Endothelial cell of umbilical vein (primary cell): Measurements from ENCODE around the gene STAT4.

Experiments used
- EZH2 ChIP-seq: IDR thresholded peaks from 2 replicates; pipeline ENCODE4 v1.6.1; 2012; ENCODE audit warnings: borderline replicate concordance, low read depth, mild to moderate bottlenecking, moderate library complexity, low read length, inconsistent platforms; ENCODE audit not compliant: severe bottlenecking
- FOS ChIP-seq: IDR thresholded peaks from 2 replicates; pipeline ENCODE4 v1.6.1; 2011; ENCODE audit warnings: mild to moderate bottlenecking, low read length, moderate library complexity, borderline replicate concordance; ENCODE audit not compliant: insufficient read depth
- JUN ChIP-seq: IDR thresholded peaks from 2 replicates; pipeline ENCODE4 v1.6.1; 2011; ENCODE audit warnings: borderline replicate concordance, low read depth; ENCODE audit not compliant: insufficient read length, insufficient read depth
- POLR2A ChIP-seq: IDR thresholded peaks from 2 replicates; pipeline ENCODE4 v1.6.1; 2012; ENCODE audit warnings: low read depth, mild to moderate bottlenecking, control low read depth, low read length
- POLR2AphosphoS5 ChIP-seq: IDR thresholded peaks from 2 replicates; pipeline ENCODE4 v1.6.1; 2012; ENCODE audit warnings: low read depth, mild to moderate bottlenecking, control low read depth, low read length, moderate library complexity; ENCODE audit not compliant: insufficient read depth
- TF ChIP-seq, protein P1 (sequence below), 2 donors: IDR thresholded peaks; 1 replicate in 1 of 2; 2 replicates in 1 of 2; pipeline ENCODE4 v1.5.1; 2011; ENCODE audit warnings: low read length in 2 of 2, mild to moderate bottlenecking in 2 of 2, moderate library complexity in 2 of 2, control low read depth in 1 of 2, inconsistent platforms in 1 of 2, low read depth in 1 of 2; ENCODE audit not compliant: insufficient read depth in 1 of 2; ENCODE audit errors: extremely low read depth in 1 of 2

DNA sequence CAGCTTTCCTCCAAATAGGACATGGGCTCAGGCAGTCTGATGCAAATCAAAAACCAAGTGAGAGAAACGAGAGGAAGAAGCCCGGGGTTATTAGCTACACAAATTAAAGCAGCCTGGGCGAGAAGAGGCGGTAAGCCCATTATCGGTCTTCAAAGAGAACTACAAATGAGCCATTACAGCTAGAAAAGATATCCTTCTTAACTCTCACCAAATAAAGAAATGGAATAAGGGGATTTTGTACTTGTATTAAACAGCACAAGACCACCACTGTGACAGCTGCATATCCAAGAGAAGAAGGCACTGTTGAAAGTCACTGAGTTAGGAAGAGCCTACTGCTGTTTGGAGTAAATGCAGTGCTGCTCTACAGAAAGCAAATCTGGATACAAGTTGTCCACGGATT lies 169.5 kb downstream of the STAT4 start:
- TF ChIP-seq, protein P1, sequence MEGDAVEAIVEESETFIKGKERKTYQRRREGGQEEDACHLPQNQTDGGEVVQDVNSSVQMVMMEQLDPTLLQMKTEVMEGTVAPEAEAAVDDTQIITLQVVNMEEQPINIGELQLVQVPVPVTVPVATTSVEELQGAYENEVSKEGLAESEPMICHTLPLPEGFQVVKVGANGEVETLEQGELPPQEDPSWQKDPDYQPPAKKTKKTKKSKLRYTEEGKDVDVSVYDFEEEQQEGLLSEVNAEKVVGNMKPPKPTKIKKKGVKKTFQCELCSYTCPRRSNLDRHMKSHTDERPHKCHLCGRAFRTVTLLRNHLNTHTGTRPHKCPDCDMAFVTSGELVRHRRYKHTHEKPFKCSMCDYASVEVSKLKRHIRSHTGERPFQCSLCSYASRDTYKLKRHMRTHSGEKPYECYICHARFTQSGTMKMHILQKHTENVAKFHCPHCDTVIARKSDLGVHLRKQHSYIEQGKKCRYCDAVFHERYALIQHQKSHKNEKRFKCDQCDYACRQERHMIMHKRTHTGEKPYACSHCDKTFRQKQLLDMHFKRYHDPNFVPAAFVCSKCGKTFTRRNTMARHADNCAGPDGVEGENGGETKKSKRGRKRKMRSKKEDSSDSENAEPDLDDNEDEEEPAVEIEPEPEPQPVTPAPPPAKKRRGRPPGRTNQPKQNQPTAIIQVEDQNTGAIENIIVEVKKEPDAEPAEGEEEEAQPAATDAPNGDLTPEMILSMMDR (IDR thresholded peaks at IDR 0.05; ENCODE audit: extremely low read depth in 1 of 2, insufficient read depth in 1 of 2, low read depth in 1 of 2, low read length in 2 of 2), result no peak
- TF ChIP-seq POLR2AphosphoS5, result no peak
- TF ChIP-seq FOS, result no peak
- no peak for TF ChIP-seq POLR2A
- no peak for TF ChIP-seq EZH2
- TF ChIP-seq JUN, result no peak
